ENCODE results near the gene EGFL7.

The EGFL7 gene

GRCh38 chr9:136688274-136689107 is 25.8 kb downstream of the EGFL7 start:
- Histone ChIP-seq H3K27ac (replicated peaks; ENCODE audit: low read length) (no peak overlapping the region), H3K4ac (ENCODE audit: low read length) (no peak overlapping the region), H3K9me3 (replicated peaks in 1 of 2; ENCODE audit: control insufficient read depth in 2 of 2, insufficient read depth in 1 of 2, low read depth in 1 of 2, low read length in 2 of 2) (no peaks in the 10 kb centered on the region), H3K4me1 (ENCODE audit: control insufficient read depth in 2 of 2, insufficient read depth in 1 of 2, low read depth in 1 of 2, low read length in 2 of 2) (peaks cover 17 to 19% of the 10 kb centered on the region in 2 donors), H3K27me3 (ENCODE audit: control insufficient read depth in 3 of 3, insufficient read depth in 3 of 3, low read depth in 1 of 3, low read length in 3 of 3) (peaks cover 8 to 79% (median 46%) of the 10 kb centered on the region in 3 experiments), H2BK120ac (ENCODE audit: low read depth, low read length) (no peak overlapping the region), H3K79me1 (ENCODE audit: low read depth, low read length) (peaks cover 3% of the 10 kb centered on the region), H3K14ac (ENCODE audit: low read length) (peak overlapping the region; percentile 75), H3K4me3 (ENCODE audit: low read length in 2 of 2) (no peak overlapping the region), H2BK5ac (ENCODE audit: low read length) (no peak overlapping the region), H2AFZ (ENCODE audit: low read length) (no peak overlapping the region), H2BK12ac (ENCODE audit: low read length) (no peak overlapping the region), H3K18ac (ENCODE audit: low read length) (peak overlapping the region; percentile 4), H2BK15ac (ENCODE audit: low read length) (peak overlapping the region; percentile 65), H4K8ac (ENCODE audit: low read depth, low read length) (no peak overlapping the region), H3K36me3 (replicated peaks in 1 of 2; ENCODE audit: control insufficient read depth in 2 of 2, insufficient read depth in 2 of 2, low read length in 2 of 2) (no peaks in the 10 kb centered on the region), H4K91ac (ENCODE audit: low read depth, low read length, poor library complexity) (no peak overlapping the region), H3K4me2 (ENCODE audit: insufficient read depth, low read length, poor library complexity, severe bottlenecking) (no peak overlapping the region), H2AK5ac (ENCODE audit: low read depth, low read length) (peak overlapping the region; percentile 68), H3K9ac (ENCODE audit: low read depth, low read length, poor library complexity) (no peak overlapping the region), H3K23ac (ENCODE audit: low read depth, low read length, poor library complexity) (peak overlapping the region; percentile 81)
- WGBS, 2 donors (ENCODE audit: extremely low coverage in 2 of 2, insufficient read length in 2 of 2, insufficient replicate concordance in 1 of 2): no CpG with 5 or more reads among the region's 21 CpGs
- no peak for DNase-seq (ENCODE audit: low spot score)

- Histone ChIP-seq H2BK12ac (ENCODE audit: low read length) (no peak overlapping the region), H3K4me2 (ENCODE audit: insufficient read depth, low read length, poor library complexity, severe bottlenecking) (no peak overlapping the region), H3K4me1 (ENCODE audit: control insufficient read depth in 2 of 2, insufficient read depth in 1 of 2, low read depth in 1 of 2, low read length in 2 of 2) (peaks cover 17 to 19% of the 10 kb centered on the region in 2 donors), H3K27ac (replicated peaks; ENCODE audit: low read length) (no peak overlapping the region), H2BK5ac (ENCODE audit: low read length) (no peak overlapping the region), H4K8ac (ENCODE audit: low read depth, low read length) (no peak overlapping the region), H3K9me3 (replicated peaks in 1 of 2; ENCODE audit: control insufficient read depth in 2 of 2, insufficient read depth in 1 of 2, low read depth in 1 of 2, low read length in 2 of 2) (no peaks in the 10 kb centered on the region), H3K18ac (ENCODE audit: low read length) (no peak overlapping the region), H3K23ac (ENCODE audit: low read depth, low read length, poor library complexity) (no peak overlapping the region), H3K27me3 (ENCODE audit: control insufficient read depth in 3 of 3, insufficient read depth in 3 of 3, low read depth in 1 of 3, low read length in 3 of 3) (peaks cover 8 to 85% (median 45%) of the 10 kb centered on the region in 3 experiments), H3K9ac (ENCODE audit: low read depth, low read length, poor library complexity) (no peak overlapping the region), H3K79me1 (ENCODE audit: low read depth, low read length) (peaks cover 3% of the 10 kb centered on the region), H3K14ac (ENCODE audit: low read length) (no peak overlapping the region), H2AFZ (ENCODE audit: low read length) (no peak overlapping the region), H3K36me3 (replicated peaks in 1 of 2; ENCODE audit: control insufficient read depth in 2 of 2, insufficient read depth in 2 of 2, low read length in 2 of 2) (no peaks in the 10 kb centered on the region), H3K4me3 (ENCODE audit: low read length in 2 of 2) (no peak overlapping the region), H2BK15ac (ENCODE audit: low read length) (peak overlapping the region; percentile 65), H2BK120ac (ENCODE audit: low read depth, low read length) (no peak overlapping the region), H4K91ac (ENCODE audit: low read depth, low read length, poor library complexity) (no peak overlapping the region), H2AK5ac (ENCODE audit: low read depth, low read length) (peak overlapping the region; percentile 68), H3K4ac (ENCODE audit: low read length) (no peak overlapping the region)
- DNase-seq (ENCODE audit: low spot score): no peak
- WGBS, 2 donors (ENCODE audit: extremely low coverage in 2 of 2, insufficient read length in 2 of 2, insufficient replicate concordance in 1 of 2): no CpG with 5 or more reads among the region's 7 CpGs
Measured at GRCh38 chr9:136689108-136689460, 26.4 kb downstream of the EGFL7 start.

- DNase-seq (ENCODE audit: low spot score): no peak
- Histone ChIP-seq H3K9ac (ENCODE audit: low read depth, low read length, poor library complexity) (no peak overlapping the region), H3K4me3 (ENCODE audit: low read length in 2 of 2) (no peak overlapping the region), H2BK120ac (ENCODE audit: low read depth, low read length) (no peak overlapping the region), H3K14ac (ENCODE audit: low read length) (no peak overlapping the region), H3K79me1 (ENCODE audit: low read depth, low read length) (peaks cover 3% of the 10 kb centered on the region), H2BK12ac (ENCODE audit: low read length) (peak overlapping the region; percentile 58), H3K27ac (replicated peaks; ENCODE audit: low read length) (no peak overlapping the region), H2AFZ (ENCODE audit: low read length) (no peak overlapping the region), H3K23ac (ENCODE audit: low read depth, low read length, poor library complexity) (peak overlapping the region; percentile 25), H3K36me3 (replicated peaks in 1 of 2; ENCODE audit: control insufficient read depth in 2 of 2, insufficient read depth in 2 of 2, low read length in 2 of 2) (no peaks in the 10 kb centered on the region), H2BK15ac (ENCODE audit: low read length) (peak overlapping the region; percentile 78), H3K18ac (ENCODE audit: low read length) (peak overlapping the region; percentile 76), H3K4ac (ENCODE audit: low read length) (no peak overlapping the region), H4K91ac (ENCODE audit: low read depth, low read length, poor library complexity) (no peak overlapping the region), H3K9me3 (replicated peaks in 1 of 2; ENCODE audit: control insufficient read depth in 2 of 2, insufficient read depth in 1 of 2, low read depth in 1 of 2, low read length in 2 of 2) (no peaks in the 10 kb centered on the region), H3K4me1 (ENCODE audit: control insufficient read depth in 2 of 2, insufficient read depth in 1 of 2, low read depth in 1 of 2, low read length in 2 of 2) (peaks cover 15 to 19% of the 10 kb centered on the region in 2 donors), H2AK5ac (ENCODE audit: low read depth, low read length) (peak overlapping the region; percentile 96), H2BK5ac (ENCODE audit: low read length) (peak overlapping the region; percentile 13), H3K4me2 (ENCODE audit: insufficient read depth, low read length, poor library complexity, severe bottlenecking) (no peak overlapping the region), H4K8ac (ENCODE audit: low read depth, low read length) (no peak overlapping the region), H3K27me3 (ENCODE audit: control insufficient read depth in 3 of 3, insufficient read depth in 3 of 3, low read depth in 1 of 3, low read length in 3 of 3) (peaks cover 8 to 78% (median 37%) of the 10 kb centered on the region in 3 experiments)
- WGBS, 2 donors (ENCODE audit: extremely low coverage in 2 of 2, insufficient read length in 2 of 2, insufficient replicate concordance in 1 of 2): no CpG with 5 or more reads among the region's 25 CpGs
Measured at GRCh38 chr9:136690104-136690805, 27.5 kb downstream of the EGFL7 start.

GRCh38 chr9:136690806-136691261 is 28.1 kb downstream of the EGFL7 start:
- Histone ChIP-seq H3K36me3 (replicated peaks in 1 of 2; ENCODE audit: control insufficient read depth in 2 of 2, insufficient read depth in 2 of 2, low read length in 2 of 2) (no peaks in the 10 kb centered on the region), H2BK12ac (ENCODE audit: low read length) (peak overlapping the region; percentile 90), H3K9me3 (replicated peaks in 1 of 2; ENCODE audit: control insufficient read depth in 2 of 2, insufficient read depth in 1 of 2, low read depth in 1 of 2, low read length in 2 of 2) (no peaks in the 10 kb centered on the region), H3K4ac (ENCODE audit: low read length) (no peak overlapping the region), H3K27me3 (ENCODE audit: control insufficient read depth in 3 of 3, insufficient read depth in 3 of 3, low read depth in 1 of 3, low read length in 3 of 3) (peaks cover 8 to 73% (median 32%) of the 10 kb centered on the region in 3 experiments), H2AK5ac (ENCODE audit: low read depth, low read length) (peak overlapping the region; percentile 97), H3K4me2 (ENCODE audit: insufficient read depth, low read length, poor library complexity, severe bottlenecking) (no peak overlapping the region), H3K4me3 (ENCODE audit: low read length in 2 of 2) (no peak overlapping the region), H4K91ac (ENCODE audit: low read depth, low read length, poor library complexity) (no peak overlapping the region), H3K4me1 (ENCODE audit: control insufficient read depth in 2 of 2, insufficient read depth in 1 of 2, low read depth in 1 of 2, low read length in 2 of 2) (peaks cover 10 to 18% of the 10 kb centered on the region in 2 donors), H3K79me1 (ENCODE audit: low read depth, low read length) (peaks cover 5% of the 10 kb centered on the region), H3K23ac (ENCODE audit: low read depth, low read length, poor library complexity) (peak overlapping the region; percentile 73), H2BK120ac (ENCODE audit: low read depth, low read length) (peak overlapping the region; percentile 91), H3K14ac (ENCODE audit: low read length) (no peak overlapping the region), H2BK15ac (ENCODE audit: low read length) (peak overlapping the region; percentile 89), H2AFZ (ENCODE audit: low read length) (no peak overlapping the region), H4K8ac (ENCODE audit: low read depth, low read length) (no peak overlapping the region), H2BK5ac (ENCODE audit: low read length) (peak overlapping the region; percentile 66), H3K27ac (replicated peaks; ENCODE audit: low read length) (no peak overlapping the region), H3K9ac (ENCODE audit: low read depth, low read length, poor library complexity) (no peak overlapping the region), H3K18ac (ENCODE audit: low read length) (peak overlapping the region; percentile 91)
- no CpG with 5 or more reads among the region's 15 CpGs for WGBS, 2 donors (ENCODE audit: extremely low coverage in 2 of 2, insufficient read length in 2 of 2, insufficient replicate concordance in 1 of 2)
- no peak for DNase-seq (ENCODE audit: low spot score)

All from neuronal stem cell (in vitro differentiated cells).